Lower leg skin (tissue), 4 donors: ENCODE measurements around the gene VPS33B. TPM values are rescaled to one million over a fixed set of nuclear protein-coding genes. Genes with fewer than 3 reads are reported as not detected.

Source experiments
- DNase-seq, 2 donors: peaks; one replicate each; pipeline ENCODE4 v3.0.0-alpha.2; 2019; ENCODE audit warnings: low spot score in 2 of 2
- H3K4me3 ChIP-seq: fragments of 200-600 bp; sonication (generic); 2 replicates; pipeline ENCODE4 v1.5.1; 2017; ENCODE audit warnings: mild to moderate bottlenecking, low read depth; ENCODE audit not compliant: poor library complexity, severe bottlenecking
- POLR2A ChIP-seq, 2 donors: fragments of 450-650 bp; IDR thresholded peaks; one replicate each; pipeline ENCODE4 v1.6.1; 2016 to 2017; ENCODE audit warnings: antibody characterized with exemption in 2 of 2, mild to moderate bottlenecking in 1 of 2, moderate library complexity in 1 of 2
- WGBS, 2 donors: methylation state at CpG; one replicate each; pipeline ENCODE4 v1.1.5; 2018; 5-methylcytosine and 5-hydroxymethylcytosine counted together
- intact Hi-C: fragments of 100-400 bp; cut with DNase I; formaldehyde crosslinking; loops from one replicate; pipeline ENCODE4 v1.15.0; 2023; ENCODE audit warnings: low total_unique reads
- total RNA-seq, 4 donors: library from RNA; depleted of rRNA; stranded (reverse); fragments of >200 nt; gene quantifications; one replicate each; pipeline ENCODE4 v1.1.0, GENCODE V29; 2016
- TF ChIP-seq, protein P1 (sequence below), 3 donors: fragments of 450-650 bp; IDR thresholded peaks; one replicate each; pipeline ENCODE4 v1.5.1; 2016; ENCODE audit warnings: antibody characterized with exemption in 3 of 3, mild to moderate bottlenecking in 3 of 3, moderate library complexity in 2 of 3

The VPS33B gene
- total RNA-seq, 4 donors from 2014 or later, result 9.5 to 16.4 (median 12.9) TPM

DNA sequence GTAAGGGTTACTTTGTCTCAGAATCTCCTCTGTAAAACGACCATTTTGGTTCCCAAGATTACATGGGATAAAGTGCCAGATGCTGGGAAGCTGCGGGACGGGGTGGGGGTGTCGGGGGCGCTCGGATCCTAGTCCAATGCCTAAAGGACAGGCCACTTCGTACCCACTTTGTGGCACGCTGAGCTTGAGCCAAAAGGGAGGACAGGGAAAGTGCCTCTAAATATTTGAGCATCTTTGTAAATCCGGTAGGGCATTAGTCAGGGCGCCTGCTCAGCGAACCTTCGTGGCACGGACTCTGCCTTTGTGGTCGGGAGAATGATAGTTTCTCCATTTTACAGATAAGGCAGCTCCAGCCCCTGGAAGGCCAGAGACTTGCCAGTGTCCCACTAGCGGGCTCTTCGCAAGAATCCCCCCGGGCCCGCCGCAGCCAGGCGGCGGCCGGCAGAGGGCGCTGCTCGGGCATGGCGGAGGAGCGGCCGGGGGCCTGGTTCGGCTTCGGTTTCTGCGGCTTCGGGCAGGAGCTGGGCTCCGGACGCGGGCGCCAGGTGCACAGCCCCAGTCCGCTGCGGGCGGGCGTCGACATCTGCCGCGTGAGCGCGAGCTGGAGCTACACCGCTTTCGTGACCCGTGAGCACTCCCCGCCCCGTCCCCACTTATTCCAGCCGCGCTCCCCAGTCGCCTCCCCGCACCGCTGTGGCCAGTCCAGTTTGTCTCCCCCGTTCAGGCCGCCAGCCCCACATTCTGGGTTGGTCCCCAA is 65.9 kb downstream of the VPS33B start:
- 6 to 7% methylated on average over 36 to 39 of the region's 56 CpGs for WGBS, 2 donors

DNA sequence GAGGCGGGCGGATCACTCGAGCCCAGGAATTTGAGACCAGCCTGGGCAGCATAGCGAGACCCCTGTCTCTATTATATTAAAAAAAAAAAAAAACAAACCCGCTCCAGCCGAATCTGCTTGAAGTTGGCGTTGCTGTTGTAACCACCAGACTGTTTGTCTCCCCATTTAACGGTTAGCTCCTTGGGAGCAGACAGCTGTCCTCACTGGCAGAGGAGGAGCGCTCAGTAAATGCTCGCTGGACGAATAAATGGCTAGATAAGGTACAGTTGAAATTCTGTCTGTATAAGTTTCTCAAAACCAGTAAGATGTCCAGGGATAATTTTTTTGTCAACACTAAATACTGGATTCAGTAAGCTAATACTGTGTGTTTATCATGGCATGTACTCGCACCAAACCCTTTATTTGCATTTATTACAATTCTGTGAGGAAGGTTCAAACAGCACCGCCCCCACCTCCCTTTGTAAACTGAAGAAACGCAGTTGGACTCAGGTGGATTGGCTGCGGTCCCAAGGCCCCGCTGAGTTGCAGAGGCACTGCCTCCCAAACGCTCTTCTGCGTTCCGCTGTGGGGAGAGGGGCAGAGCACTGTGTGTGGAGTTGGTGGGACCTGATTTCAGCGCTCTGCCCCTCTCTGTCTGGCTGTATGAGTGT is 66.6 kb downstream of the VPS33B start:
- no peak for DNase-seq
- H3K4me3 ChIP-seq, result no peak overlapping the region
- 56 to 62% methylated on average over 20 of the region's 20 CpGs for WGBS, 2 donors
- intact Hi-C loops, result loop anchor here (5.0 to 10.0 kb wide), 3 partner anchors 37 to 319 kb away; partner anchors contain the start of gene PRC1
- TF ChIP-seq, protein P1, sequence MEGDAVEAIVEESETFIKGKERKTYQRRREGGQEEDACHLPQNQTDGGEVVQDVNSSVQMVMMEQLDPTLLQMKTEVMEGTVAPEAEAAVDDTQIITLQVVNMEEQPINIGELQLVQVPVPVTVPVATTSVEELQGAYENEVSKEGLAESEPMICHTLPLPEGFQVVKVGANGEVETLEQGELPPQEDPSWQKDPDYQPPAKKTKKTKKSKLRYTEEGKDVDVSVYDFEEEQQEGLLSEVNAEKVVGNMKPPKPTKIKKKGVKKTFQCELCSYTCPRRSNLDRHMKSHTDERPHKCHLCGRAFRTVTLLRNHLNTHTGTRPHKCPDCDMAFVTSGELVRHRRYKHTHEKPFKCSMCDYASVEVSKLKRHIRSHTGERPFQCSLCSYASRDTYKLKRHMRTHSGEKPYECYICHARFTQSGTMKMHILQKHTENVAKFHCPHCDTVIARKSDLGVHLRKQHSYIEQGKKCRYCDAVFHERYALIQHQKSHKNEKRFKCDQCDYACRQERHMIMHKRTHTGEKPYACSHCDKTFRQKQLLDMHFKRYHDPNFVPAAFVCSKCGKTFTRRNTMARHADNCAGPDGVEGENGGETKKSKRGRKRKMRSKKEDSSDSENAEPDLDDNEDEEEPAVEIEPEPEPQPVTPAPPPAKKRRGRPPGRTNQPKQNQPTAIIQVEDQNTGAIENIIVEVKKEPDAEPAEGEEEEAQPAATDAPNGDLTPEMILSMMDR (IDR thresholded peaks at IDR 0.05), result no peak
- no peak for TF ChIP-seq POLR2A (IDR thresholded peaks at IDR 0.05)

More for the DNA sequence above, 65.9 kb downstream of the VPS33B start:
- H3K4me3 ChIP-seq, result peak overlapping the region; percentile 25
- peak; percentile 49 to 96 for DNase-seq
- intact Hi-C loops, result loop anchor here (5.0 to 10.0 kb wide), 3 partner anchors 36 to 318 kb away; partner anchors contain the start of gene PRC1
- TF ChIP-seq, protein P1 (IDR thresholded peaks at IDR 0.05), result peak in 1 of 3 donors; percentile 58
- TF ChIP-seq POLR2A (IDR thresholded peaks at IDR 0.05), result no peak

GRCh38 chr15:90954712-90955623 is 67.4 kb downstream of the VPS33B start, which contains the start of gene RCCD1:
Gene RCCD1 (plus strand): TSS chr15:90954884. CDS start chr15:90956735, 1,851 bp downstream.
- TF ChIP-seq, protein P1 (IDR thresholded peaks at IDR 0.05), result no peak
- TF ChIP-seq POLR2A (IDR thresholded peaks at IDR 0.05), result peak in 1 of 2 donors; percentile 28
- DNase-seq, result peak; percentile 96 to 99
- intact Hi-C loops, result loop anchor here (5.0 to 10.0 kb wide), 3 partner anchors 37 to 320 kb away; partner anchors contain the start of gene PRC1
- 1 to 7% methylated on average over 25 to 34 of the region's 69 CpGs for WGBS, 2 donors
- H3K4me3 ChIP-seq, result peak within 1 kb of the TSS; percentile 78

DNA sequence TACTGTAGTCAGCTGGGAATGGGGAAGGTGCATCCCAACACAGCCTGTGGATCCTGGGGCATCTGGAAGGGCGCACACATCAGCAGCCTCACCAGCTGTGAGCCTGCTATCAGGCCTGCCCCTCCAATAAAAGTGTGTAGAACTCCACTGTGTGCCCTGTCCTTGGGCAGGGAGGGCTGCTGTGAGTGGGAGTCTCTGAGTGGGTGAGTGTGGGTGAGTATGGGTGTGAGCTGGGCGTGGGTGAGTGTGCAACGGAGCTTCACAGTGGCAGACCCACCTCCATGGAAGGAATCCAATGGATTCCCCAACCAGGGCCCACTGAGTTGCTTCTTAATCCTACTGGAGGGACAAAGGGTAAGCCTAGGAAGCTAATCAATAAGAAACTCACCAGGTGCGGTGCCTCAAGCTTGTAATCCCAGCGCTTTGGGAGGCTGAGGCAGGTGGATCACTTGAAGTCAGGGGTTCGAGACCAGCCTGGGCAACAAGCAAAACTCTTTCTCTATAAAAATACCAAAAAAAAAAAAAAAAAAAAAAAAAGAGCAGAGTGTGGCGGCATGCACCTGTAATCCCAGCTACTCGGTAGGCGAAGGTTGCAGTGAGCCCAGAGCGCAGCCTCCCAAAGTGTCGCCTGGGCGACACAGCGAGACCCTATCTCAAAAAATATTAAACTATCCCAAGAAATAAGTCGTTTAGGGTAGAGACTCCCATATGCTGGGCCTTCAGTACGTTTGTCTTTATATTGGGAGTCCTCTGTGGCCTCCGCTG is 68.3 kb downstream of the VPS33B start:
- H3K4me3 ChIP-seq, result no peak overlapping the region
- 65% methylated on average over 16 of the region's 16 CpGs for WGBS, 2 donors
- TF ChIP-seq, protein P1 (IDR thresholded peaks at IDR 0.05), result no peak
- TF ChIP-seq POLR2A (IDR thresholded peaks at IDR 0.05), result no peak
- intact Hi-C loops, result loop anchor here (10.0 kb wide), 1 partner anchor 321 kb away; no protein-coding TSS in a partner anchor
- DNase-seq, result no peak
